ENCODE results near the gene ACAN.

The ACAN gene

GRCh38 chr15:88878720-88879184, 75.5 kb downstream of the ACAN start:
- DNase-seq (ENCODE audit: low spot score), result peak; percentile 42

GRCh38 chr15:88880944-88881740, 77.9 kb downstream of the ACAN start:
- no peak for DNase-seq (ENCODE audit: low spot score)

- no peak for DNase-seq (ENCODE audit: low spot score)
Measured at GRCh38 chr15:88881775-88882174, 78.5 kb downstream of the ACAN start.

- DNase-seq (ENCODE audit: low spot score), result no peak
Measured at GRCh38 chr15:88882785-88883184, 79.5 kb downstream of the ACAN start.

GRCh38 chr15:88887068-88887580, 83.9 kb downstream of the ACAN start:
- DNase-seq (ENCODE audit: low spot score), result no peak

- DNase-seq (ENCODE audit: low spot score), result no peak
Measured at GRCh38 chr15:88888719-88889118, 85.5 kb downstream of the ACAN start.

GRCh38 chr15:88890495-88890894, 87.3 kb downstream of the ACAN start:
- no peak for DNase-seq (ENCODE audit: low spot score)

- no peak for DNase-seq (ENCODE audit: low spot score)
Measured at GRCh38 chr15:88891540-88892254, 88.5 kb downstream of the ACAN start.

GRCh38 chr15:88894348-88894818, 91.1 kb downstream of the ACAN start:
- no peak for DNase-seq (ENCODE audit: low spot score)

GRCh38 chr15:88894819-88895767, 91.9 kb downstream of the ACAN start, which contains the start of gene HAPLN3:
HAPLN3 (minus strand) TSS chr15:88895544; CDS start chr15:88887298, 8,246 bp downstream.
- DNase-seq (ENCODE audit: low spot score), result no peak

GRCh38 chr15:88896333-88897033, 93.2 kb downstream of the ACAN start:
- DNase-seq (ENCODE audit: low spot score), result no peak

- no peak for DNase-seq (ENCODE audit: low spot score)
Measured at GRCh38 chr15:88897142-88897455, 93.9 kb downstream of the ACAN start.

GRCh38 chr15:88897456-88898194, 94.4 kb downstream of the ACAN start:
- peak; percentile 71 for DNase-seq (ENCODE audit: low spot score)

- DNase-seq (ENCODE audit: low spot score), result no peak
Measured at GRCh38 chr15:88898736-88899135, 95.5 kb downstream of the ACAN start.

- no peak for DNase-seq (ENCODE audit: low spot score)
Measured at GRCh38 chr15:88899251-88899650, 96.0 kb downstream of the ACAN start.

- peak; percentile 33 for DNase-seq (ENCODE audit: low spot score)
Measured at GRCh38 chr15:88900309-88900981, 97.2 kb downstream of the ACAN start.

GRCh38 chr15:88900982-88901418, 97.8 kb downstream of the ACAN start:
- no peak for DNase-seq (ENCODE audit: low spot score)

GRCh38 chr15:88901508-88902220, 98.4 kb downstream of the ACAN start:
- no peak for DNase-seq (ENCODE audit: low spot score)

- no peak for DNase-seq (ENCODE audit: low spot score)
Measured at GRCh38 chr15:88902221-88902835, 99.1 kb downstream of the ACAN start.

Data from RKO (cell line).